ENCODE measurements around the gene PUM1. TPM values are rescaled to one million over a fixed set of nuclear protein-coding genes. Genes with fewer than 3 reads are reported as not detected.

The PUM1 gene
- total and polyA plus RNA-seq, 2 of the 8 experiments (the other 6 are each of a cell fraction or from before 2014, with no cell fraction given): 122 to 177 TPM

- no peak overlapping the region for H3K14ac ChIP-seq (ENCODE audit: insufficient read length)
- CTCF ChIA-PET (ENCODE audit: partially characterized antibody): interaction anchor here (0.6 to 27.2 kb wide), 15 partner anchors 8 to 352 kb away, joined by 3 to 1519 read pairs (median 4); partner anchors contain the start of gene MATN1
- H3K56ac ChIP-seq (replicated peaks; ENCODE audit: insufficient read length, low read depth, low read length): no peak overlapping the region
- POLR2A ChIA-PET (ENCODE audit: partially characterized antibody): interaction anchor here (0.7 to 1.4 kb wide), 3 partner anchors 9 to 118 kb away, joined by 3 to 4 read pairs (median 3); no protein-coding TSS in a partner anchor
- H3K9ac ChIP-seq (replicated peaks in 1 of 4; ENCODE audit: extremely low read depth in 1 of 4, low read depth in 3 of 4, low read length in 3 of 4): no peak overlapping the region; a peak in 2 of 7 replicates
- no peak overlapping the region for H4K8ac ChIP-seq (ENCODE audit: extremely low read depth, insufficient read depth, low read length)
- H4K5ac ChIP-seq (ENCODE audit: insufficient read length, low read depth, low read length): no peak overlapping the region
- H2BK120ac ChIP-seq (replicated peaks; ENCODE audit: low read depth, low read length): no peak overlapping the region
- no peak overlapping the region for H2BK5ac ChIP-seq (ENCODE audit: low read depth, low read length)
- H3K18ac ChIP-seq (ENCODE audit: extremely low read depth, low read length): no peak overlapping the region
- no peaks in the 10 kb centered on the region for H3K36me3 ChIP-seq (ENCODE audit: control insufficient read depth in 2 of 4, insufficient read depth in 4 of 4, low read length in 3 of 4)
- no peak overlapping the region for H2AK5ac ChIP-seq (ENCODE audit: low read depth, low read length)
- DNase-seq (ENCODE audit: low read depth in 1 of 2, low spot score in 2 of 2): peak in 1 of 2 experiments; percentile 38
- no peaks in the 10 kb centered on the region for H3K23me2 ChIP-seq (ENCODE audit: low read depth, low read length)
- H3K79me2 ChIP-seq (ENCODE audit: control insufficient read depth in 1 of 2, insufficient read depth in 2 of 2, low read length in 2 of 2): no peaks in the 10 kb centered on the region
- H3K4me2 ChIP-seq (ENCODE audit: insufficient read depth in 1 of 2, low read depth in 2 of 2, low read length in 2 of 2): no peak overlapping the region
- H4K91ac ChIP-seq (replicated peaks; ENCODE audit: insufficient read length, low read length): no peak overlapping the region
- WGBS, 2 experiments (ENCODE audit: extremely low coverage in 1 of 2, insufficient coverage in 1 of 2, insufficient read length in 1 of 2, insufficient replicate concordance in 2 of 2, low coverage in 1 of 2, low lambda C conversion rate in 2 of 2, missing lambda C conversion rate in 1 of 2): 87% methylated on average over 10 of the region's 10 CpGs; no CpG with 5 or more reads in 1 of the 2 experiments
- no peak overlapping the region for H2AFZ ChIP-seq (ENCODE audit: low read length)
- H3K4me3 ChIP-seq (ENCODE audit: extremely low read depth in 1 of 4, insufficient read depth in 2 of 4, low read depth in 3 of 4, low read length in 4 of 4): no peak overlapping the region
- H3K9me3 ChIP-seq (ENCODE audit: insufficient read depth in 2 of 2, low read depth in 1 of 2, low read length in 1 of 2): no peaks in the 10 kb centered on the region
- no peak overlapping the region for H2BK20ac ChIP-seq (ENCODE audit: low read length)
- no peak overlapping the region for H3K4ac ChIP-seq (replicated peaks; ENCODE audit: insufficient read length, low read depth, low read length)
- no peak overlapping the region for H2BK12ac ChIP-seq (ENCODE audit: low read depth, low read length)
- no peaks in the 10 kb centered on the region for H3K79me1 ChIP-seq (ENCODE audit: low read depth, low read length)
- no peak overlapping the region for H3K27ac ChIP-seq (ENCODE audit: low read depth, low read length)
- H3K23ac ChIP-seq (ENCODE audit: insufficient read length): no peak overlapping the region
- no peaks in the 10 kb centered on the region for H3K27me3 ChIP-seq (replicated peaks in 1 of 4; ENCODE audit: control insufficient read depth in 3 of 4, extremely low read depth in 1 of 4, insufficient read depth in 3 of 4, low read length in 3 of 4)
- H2BK15ac ChIP-seq (ENCODE audit: low read length): no peak overlapping the region
- H4K20me1 ChIP-seq (replicated peaks in 1 of 2; ENCODE audit: control insufficient read depth in 1 of 2, insufficient read depth in 2 of 2, low read length in 2 of 2): no peaks in the 10 kb centered on the region
- peak; percentile 39 for FAIRE-seq
- H3K4me1 ChIP-seq (replicated peaks in 1 of 4; ENCODE audit: control insufficient read depth in 3 of 4, insufficient read depth in 4 of 4, low read length in 3 of 4): no peaks in the 10 kb centered on the region
- TF ChIP-seq ASH2L (IDR thresholded peaks at IDR 0.05; ENCODE audit: low read length): no peak
Observed at GRCh38 chr1:30919025-30919881, 146.3 kb downstream of the PUM1 start.

Data from H1 (cell line).